GM12878 (cell line): Measurements from ENCODE around the gene EPHA8. TPM values are rescaled to one million over a fixed set of nuclear protein-coding genes. Genes with fewer than 3 reads are reported as not detected.

Experiments
- ATAC-seq: fragments of 200-7000 bp; cut with Tn5 transposase; 3 replicates; pipeline ENCODE4 v1.9.1; 2020; ENCODE audit warnings: mild to moderate bottlenecking, moderate library complexity
- BruUV-seq: library from RNA; stranded (reverse); fragments of 400-500 nt; replicated peaks from 2 replicates; lab custom pipeline; 2021; lab: Mats Ljungman, UMichigan
- CTCF ChIA-PET: fragments of 300-600 bp; sonication (Branson Sonifier 250); formaldehyde crosslinking; extraction: SDS; loops from one replicate; lab custom pipeline; 2021; ENCODE audit warnings: inconsistent platforms; lab: Yijun Ruan, JAX
- POLR2A ChIA-PET: fragments of 350-600 bp; formaldehyde crosslinking; extraction: SDS; loops from one replicate; lab custom pipeline; 2021; ENCODE audit warnings: inconsistent platforms; lab: Charles Lee
- RAD21 ChIA-PET: fragments of 300-600 bp; sonication (Branson Sonifier 250); formaldehyde crosslinking; loops from one replicate; lab custom pipeline; 2023; ENCODE audit warnings: antibody characterized with exemption; ENCODE audit not compliant: unreplicated experiment; lab: Charles Lee
- SMC1A ChIA-PET: fragments of 300-600 bp; sonication (Branson Sonifier 250); formaldehyde crosslinking; loops from one replicate; lab custom pipeline; 2023; ENCODE audit not compliant: unreplicated experiment, uncharacterized antibody; lab: Charles Lee
- DNase-seq: peaks from one replicate; pipeline ENCODE4 v3.0.0-alpha.2; 2011; ENCODE audit warnings: low read depth, low spot score
- FAIRE-seq: peaks from 3 replicates; lab custom pipeline; 2011; peaks lifted over from hg19 to GRCh38; lab: Jason Lieb, UNC
- H2AFZ ChIP-seq: 2 replicates; pipeline ENCODE4 v1.6.0; 2011; ENCODE audit warnings: low read depth, low read length, control low read depth; ENCODE audit not compliant: control insufficient read depth
- H3K27ac ChIP-seq: 2 replicates; pipeline ENCODE4 v1.5.1; 2011; ENCODE audit warnings: control low read depth; ENCODE audit not compliant: control insufficient read depth, insufficient read depth
- H3K27me3 ChIP-seq, 2 experiments: replicated peaks in 1 of 2; 2 replicates each; pipeline versions ENCODE4 v1.6.0 to v1.6.1; 2011; ENCODE audit warnings: low read length in 1 of 2; ENCODE audit not compliant: control insufficient read depth in 2 of 2, insufficient read depth in 2 of 2
- H3K36me3 ChIP-seq, 2 experiments: 2 replicates each; pipeline ENCODE4 v1.5.1; 2011; ENCODE audit warnings: low read length in 1 of 2; ENCODE audit not compliant: control insufficient read depth in 2 of 2, insufficient read depth in 2 of 2
- H3K4me1 ChIP-seq: 2 replicates; pipeline ENCODE4 v1.6.1; 2011; ENCODE audit warnings: mild to moderate bottlenecking, low read length, moderate library complexity, mixed read lengths; ENCODE audit not compliant: control insufficient read depth, insufficient read depth
- H3K4me2 ChIP-seq: 2 replicates; pipeline ENCODE4 v1.6.0; 2011; ENCODE audit warnings: control low read depth; ENCODE audit not compliant: control insufficient read depth, insufficient read depth
- H3K4me3 ChIP-seq: fragments of 200-600 bp; sonication (generic); 2 replicates; pipeline ENCODE4 v1.5.1; 2016
- H3K79me2 ChIP-seq: 2 replicates; pipeline ENCODE4 v1.6.0; 2011; ENCODE audit warnings: low read length; ENCODE audit not compliant: control insufficient read depth, insufficient read depth
- H3K9ac ChIP-seq: 2 replicates; pipeline ENCODE4 v1.8.0; 2011; ENCODE audit warnings: low read length, control low read depth, mixed read lengths; ENCODE audit not compliant: control insufficient read depth, insufficient read depth
- H3K9me3 ChIP-seq: replicated peaks from 3 replicates; pipeline ENCODE4 v1.5.1; 2011; ENCODE audit warnings: mild to moderate bottlenecking, low read length; ENCODE audit not compliant: control insufficient read depth, insufficient read depth
- H4K20me1 ChIP-seq: 2 replicates; pipeline ENCODE4 v1.6.0; 2011; ENCODE audit not compliant: control insufficient read depth, insufficient read depth
- ATF3 ChIP-seq: IDR thresholded peaks from 2 replicates; pipeline ENCODE4 v1.6.1; 2011; ENCODE audit warnings: low read depth, mild to moderate bottlenecking, low read length, moderate library complexity, borderline replicate concordance; ENCODE audit errors: extremely low read depth
- BCL11A ChIP-seq: IDR thresholded peaks from 2 replicates; pipeline ENCODE4 v1.6.1; 2011; ENCODE audit warnings: low read depth, low read length
- BMI1 ChIP-seq: fragments of 450-650 bp; IDR thresholded peaks from 2 replicates; pipeline ENCODE4 v1.6.1; 2016; ENCODE audit warnings: mild to moderate bottlenecking, moderate library complexity, borderline replicate concordance
- E2F4 ChIP-seq: IDR thresholded peaks from 2 replicates; pipeline ENCODE4 v1.6.1; 2012; ENCODE audit warnings: low read depth, low read length, improper control_type of control experiment
- EED ChIP-seq: sonication (generic); IDR thresholded peaks from 2 replicates; pipeline ENCODE4 v1.6.1; 2016; ENCODE audit warnings: antibody characterized with exemption, low read depth
- ESRRA ChIP-seq: IDR thresholded peaks from 2 replicates; pipeline ENCODE4 v1.6.1; 2012; ENCODE audit warnings: mild to moderate bottlenecking, low read length, improper control_type of control experiment
- JUNB ChIP-seq: IDR thresholded peaks from 2 replicates; pipeline ENCODE4 v1.6.1; 2016; ENCODE audit warnings: antibody characterized with exemption, mild to moderate bottlenecking
- KAT2A ChIP-seq: conservative IDR thresholded peaks from 2 replicates; pipeline ENCODE4 v1.6.1; 2011; ENCODE audit warnings: low read depth, low read length; ENCODE audit not compliant: control insufficient read depth
- NBN ChIP-seq: fragments of 450-650 bp; IDR thresholded peaks from 2 replicates; pipeline ENCODE4 v1.6.1; 2016
- PKNOX1 ChIP-seq: fragments of 450-650 bp; IDR thresholded peaks from 2 replicates; pipeline ENCODE4 v1.6.1; 2016; ENCODE audit warnings: mild to moderate bottlenecking
- RAD21 ChIP-seq: IDR thresholded peaks from 2 replicates; pipeline ENCODE4 v1.6.1; 2011; ENCODE audit warnings: mild to moderate bottlenecking, low read depth, low read length, moderate library complexity; ENCODE audit not compliant: insufficient read depth
- RB1 ChIP-seq: fragments of 450-650 bp; formaldehyde crosslinking; IDR thresholded peaks from 2 replicates; pipeline ENCODE4 v1.6.1; 2017; ENCODE audit warnings: mild to moderate bottlenecking, borderline replicate concordance
- SMAD5 ChIP-seq: IDR thresholded peaks from 2 replicates; pipeline ENCODE4 v1.6.1; 2016; ENCODE audit warnings: antibody characterized with exemption, low read depth
- SMARCA5 ChIP-seq: fragments of 450-650 bp; IDR thresholded peaks from 2 replicates; pipeline ENCODE4 v1.6.1; 2017; ENCODE audit warnings: mild to moderate bottlenecking
- SPI1 ChIP-seq: IDR thresholded peaks from 2 replicates; pipeline ENCODE4 v1.6.1; 2011; ENCODE audit warnings: low read depth, mild to moderate bottlenecking, low read length, moderate library complexity, borderline replicate concordance; ENCODE audit not compliant: insufficient read depth
- YBX1 ChIP-seq: fragments of 450-650 bp; IDR thresholded peaks from 2 replicates; pipeline ENCODE4 v1.6.1; 2016; ENCODE audit warnings: antibody characterized with exemption
- ZBED1 ChIP-seq: IDR thresholded peaks from 2 replicates; pipeline ENCODE4 v1.6.1; 2016; ENCODE audit warnings: borderline replicate concordance
- ZNF217 ChIP-seq: fragments of 450-650 bp; IDR thresholded peaks from 2 replicates; pipeline ENCODE4 v1.6.1; 2017; ENCODE audit warnings: antibody characterized with exemption, mild to moderate bottlenecking
- ZZZ3 ChIP-seq: IDR thresholded peaks from 2 replicates; pipeline ENCODE4 v1.6.1; 2011; ENCODE audit warnings: low read depth; ENCODE audit not compliant: control insufficient read depth, insufficient read length
- WGBS: methylation state at CpG from one replicate; pipeline ENCODE4 v1.1.6; 2016; ENCODE audit warnings: low lambda C conversion rate; ENCODE audit not compliant: insufficient replicate concordance, insufficient coverage; ENCODE audit errors: missing lambda C conversion rate; 5-methylcytosine and 5-hydroxymethylcytosine counted together
- in situ Hi-C: fragments of 300-500 bp; cut with MboI; formaldehyde crosslinking; loops from 9 replicates; pipeline ENCODE4 v1.14.3; 2018; ENCODE audit warnings: mixed read lengths
- intact Hi-C: fragments of 100-400 bp; cut with micrococcal nuclease; formaldehyde crosslinking; loops from one replicate; pipeline ENCODE4 v1.14.2; 2022; ENCODE audit not compliant: unreplicated experiment
- polyA plus RNA-seq, 11 experiments: library from polyadenylated mRNA; depleted of rRNA in 4 of 11; unstranded in 6 of 11; stranded (reverse) in 5 of 11; fragments of >200 nt; fragmentation: Nextera tagmentation in 4 of 11; fragmentation: Illumina TruSeq in 1 of 11; extraction: Ambion mirVana in 4 of 11; extraction: Trizol in 1 of 11; gene quantifications; 1 replicate in 1 of 11; 2 replicates in 10 of 11; pipeline versions ENCODE4 v1.2.1 to v1.2.3, GENCODE V29; 2011 to 2016; ENCODE audit warnings: inconsistent platforms in 2 of 11, missing spikeins in 2 of 11, low read depth in 1 of 11
- total RNA-seq, 4 experiments: library from RNA; depleted of rRNA in 3 of 4; stranded (reverse); fragments of >200 nt in 3 of 4; fragmentation: Illumina TruSeq in 1 of 4; extraction: Trizol in 1 of 4; gene quantifications; 2 replicates each; pipeline versions ENCODE4 v1.2.1 to v1.2.3, GENCODE V29; 2013 to 2021

The EPHA8 gene
- total and polyA plus RNA-seq, 10 of the 15 experiments (the other 5 are each of a cell fraction or from before 2014, with no cell fraction given): not detected

- DNase-seq (no peak), FAIRE-seq (no peak), ATAC-seq (no peak)
- no TSS peak for BruUV-seq
- H3K9me3 ChIP-seq: no peaks in the 10 kb centered on the region
- ChIA-PET SMC1A (no interaction called here), RAD21 (no interaction called here), CTCF (no interaction called here), POLR2A (no interaction called here)
- 68% methylated on average over 36 of the region's 39 CpGs for WGBS
- no peaks in the 10 kb centered on the region for H3K4me1 ChIP-seq
- H4K20me1 ChIP-seq: no peaks in the 10 kb centered on the region
- no peaks in the 10 kb centered on the region for H3K36me3 ChIP-seq
- intact Hi-C loops: no loop called here
- no peak overlapping the region for H2AFZ ChIP-seq
- H3K9ac ChIP-seq: no peak overlapping the region
- no peak overlapping the region for H3K4me3 ChIP-seq
- TF ChIP-seq ATF3 (no peak), YBX1 (no peak), RB1 (no peak), SMARCA5 (no peak), SPI1 (no peak), NBN (no peak), RAD21 (no peak), EED (no peak), ZNF217 (no peak), JUNB (no peak), BMI1 (no peak), ESRRA (no peak), SMAD5 (no peak), E2F4 (no peak), KAT2A (no peak), ZBED1 (no peak), PKNOX1 (no peak), BCL11A (no peak), ZZZ3 (no peak)
- no peaks in the 10 kb centered on the region for H3K79me2 ChIP-seq
- H3K27ac ChIP-seq: no peak overlapping the region
- no peaks in the 10 kb centered on the region; a peak in 2 of 4 replicates for H3K27me3 ChIP-seq
- H3K4me2 ChIP-seq: no peak overlapping the region
- in situ Hi-C loops: no loop called here
Observed at GRCh38 chr1:22600817-22601605, 37.7 kb downstream of the EPHA8 start.
